Measurements from ENCODE around the gene TMEM63A. TPM values are rescaled to one million over a fixed set of nuclear protein-coding genes. Genes with fewer than 3 reads are reported as not detected.

The TMEM63A gene
- total and polyA plus RNA-seq, 2 of the 13 experiments (the other 11 are each of a cell fraction or from before 2014, with no cell fraction given): 23.9 to 53.3 TPM

DNA sequence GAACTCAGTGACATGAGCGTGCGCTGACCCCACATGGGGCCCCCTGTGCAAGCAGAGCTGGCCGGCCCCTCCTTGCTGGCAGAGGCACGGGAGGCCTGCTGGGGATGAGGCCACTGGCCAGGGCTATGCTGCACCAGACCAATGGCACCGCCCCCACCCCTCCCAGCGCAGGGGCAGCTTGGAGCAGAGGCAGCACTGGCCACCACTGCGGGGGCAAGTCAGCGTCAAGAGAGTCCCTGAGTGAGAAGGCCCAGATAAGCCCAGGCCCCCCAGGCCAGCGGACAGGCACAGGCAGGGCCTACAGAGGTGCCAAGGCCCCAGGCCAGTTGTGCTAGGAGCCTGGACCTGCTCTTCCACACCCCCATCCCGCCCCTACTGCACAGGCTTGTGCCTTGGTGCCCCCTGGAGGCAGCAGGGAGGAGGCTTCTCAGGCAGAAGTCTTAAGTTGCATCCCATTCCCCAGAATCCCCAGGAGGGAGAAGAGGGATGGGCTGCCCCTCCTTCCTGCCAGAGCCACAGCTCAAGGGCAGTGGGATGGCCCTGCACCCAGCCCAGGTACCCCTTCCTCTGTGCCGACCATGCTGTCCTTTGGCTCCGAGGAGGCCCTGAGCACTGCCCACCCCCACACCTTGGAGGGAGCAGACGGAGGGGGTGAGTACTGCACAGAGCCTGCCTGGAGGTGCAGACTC lies 36.5 kb downstream of the TMEM63A start (continued):
- TF ChIP-seq, protein P1, sequence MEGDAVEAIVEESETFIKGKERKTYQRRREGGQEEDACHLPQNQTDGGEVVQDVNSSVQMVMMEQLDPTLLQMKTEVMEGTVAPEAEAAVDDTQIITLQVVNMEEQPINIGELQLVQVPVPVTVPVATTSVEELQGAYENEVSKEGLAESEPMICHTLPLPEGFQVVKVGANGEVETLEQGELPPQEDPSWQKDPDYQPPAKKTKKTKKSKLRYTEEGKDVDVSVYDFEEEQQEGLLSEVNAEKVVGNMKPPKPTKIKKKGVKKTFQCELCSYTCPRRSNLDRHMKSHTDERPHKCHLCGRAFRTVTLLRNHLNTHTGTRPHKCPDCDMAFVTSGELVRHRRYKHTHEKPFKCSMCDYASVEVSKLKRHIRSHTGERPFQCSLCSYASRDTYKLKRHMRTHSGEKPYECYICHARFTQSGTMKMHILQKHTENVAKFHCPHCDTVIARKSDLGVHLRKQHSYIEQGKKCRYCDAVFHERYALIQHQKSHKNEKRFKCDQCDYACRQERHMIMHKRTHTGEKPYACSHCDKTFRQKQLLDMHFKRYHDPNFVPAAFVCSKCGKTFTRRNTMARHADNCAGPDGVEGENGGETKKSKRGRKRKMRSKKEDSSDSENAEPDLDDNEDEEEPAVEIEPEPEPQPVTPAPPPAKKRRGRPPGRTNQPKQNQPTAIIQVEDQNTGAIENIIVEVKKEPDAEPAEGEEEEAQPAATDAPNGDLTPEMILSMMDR (CRISPR knock-in tag; IDR thresholded peaks at IDR 0.05): peak; percentile 93
- TF ChIP-seq SNAI1 (CRISPR knock-in tag; IDR thresholded peaks at IDR 0.05; ENCODE audit: borderline replicate concordance) (no peak), HOXA7 (CRISPR knock-in tag; IDR thresholded peaks at IDR 0.05) (no peak), SALL1 (CRISPR knock-in tag; IDR thresholded peaks at IDR 0.05) (no peak), CEBPG (CRISPR knock-in tag; IDR thresholded peaks at IDR 0.05) (no peak), SIX4 (CRISPR knock-in tag; IDR thresholded peaks at IDR 0.05) (no peak), DRAP1 (CRISPR knock-in tag; IDR thresholded peaks at IDR 0.05) (no peak), ZNF232 (CRISPR knock-in tag; IDR thresholded peaks at IDR 0.05; ENCODE audit: borderline replicate concordance) (no peak), ZNF572 (CRISPR knock-in tag; IDR thresholded peaks at IDR 0.05) (no peak), ARNT2 (CRISPR knock-in tag; IDR thresholded peaks at IDR 0.05; ENCODE audit: low read depth) (no peak), ZNF367 (CRISPR knock-in tag; IDR thresholded peaks at IDR 0.05; ENCODE audit: borderline replicate concordance) (no peak), ZNF598 (CRISPR knock-in tag; IDR thresholded peaks at IDR 0.05; ENCODE audit: borderline replicate concordance) (no peak), PAWR (CRISPR knock-in tag; IDR thresholded peaks at IDR 0.05; ENCODE audit: borderline replicate concordance) (no peak), ZNF496 (CRISPR knock-in tag; IDR thresholded peaks at IDR 0.05; ENCODE audit: insufficient replicate concordance) (no peak), KDM5A (IDR thresholded peaks at IDR 0.05; ENCODE audit: borderline replicate concordance, low read length) (no peak), BHLHE40 (IDR thresholded peaks at IDR 0.05; ENCODE audit: low read length) (no peak), ATF2 (CRISPR knock-in tag; IDR thresholded peaks at IDR 0.05) (no peak), LCORL (IDR thresholded peaks at IDR 0.05) (no peak), LCORL (CRISPR knock-in tag; IDR thresholded peaks at IDR 0.05) (no peak)
- TF ChIP-seq, protein P2, sequence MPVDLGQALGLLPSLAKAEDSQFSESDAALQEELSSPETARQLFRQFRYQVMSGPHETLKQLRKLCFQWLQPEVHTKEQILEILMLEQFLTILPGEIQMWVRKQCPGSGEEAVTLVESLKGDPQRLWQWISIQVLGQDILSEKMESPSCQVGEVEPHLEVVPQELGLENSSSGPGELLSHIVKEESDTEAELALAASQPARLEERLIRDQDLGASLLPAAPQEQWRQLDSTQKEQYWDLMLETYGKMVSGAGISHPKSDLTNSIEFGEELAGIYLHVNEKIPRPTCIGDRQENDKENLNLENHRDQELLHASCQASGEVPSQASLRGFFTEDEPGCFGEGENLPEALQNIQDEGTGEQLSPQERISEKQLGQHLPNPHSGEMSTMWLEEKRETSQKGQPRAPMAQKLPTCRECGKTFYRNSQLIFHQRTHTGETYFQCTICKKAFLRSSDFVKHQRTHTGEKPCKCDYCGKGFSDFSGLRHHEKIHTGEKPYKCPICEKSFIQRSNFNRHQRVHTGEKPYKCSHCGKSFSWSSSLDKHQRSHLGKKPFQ (CRISPR knock-in tag; IDR thresholded peaks at IDR 0.05; ENCODE audit: insufficient replicate concordance): no peak

All from HepG2 (cell line).